Measurements from ENCODE around the gene WWC1.
"Not testable (repeated sequence)": the region's sequence is repeated elsewhere in the genome, so short reads cannot be mapped to it uniquely, and the experiment has no call there.

The WWC1 gene

DNA sequence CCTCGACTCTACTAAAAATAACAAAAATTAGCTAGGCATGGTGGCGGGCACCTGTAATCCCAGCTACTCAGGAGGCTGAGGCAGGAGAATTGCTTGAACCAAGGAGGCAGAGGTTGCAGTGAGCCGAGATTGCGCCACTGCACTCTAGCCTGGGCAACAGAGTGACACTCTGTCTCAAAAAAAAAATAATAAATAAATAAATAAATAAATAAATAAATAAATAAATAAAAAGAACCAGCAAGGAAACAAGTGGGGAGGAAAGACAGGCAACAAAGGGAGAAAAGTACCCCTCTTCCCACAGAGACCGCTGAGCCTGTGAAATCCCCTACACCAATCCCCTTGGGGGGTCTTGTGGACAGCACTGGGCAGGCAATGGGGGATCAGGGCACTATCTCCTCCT is 4.6 kb upstream of the WWC1 start:
- not testable (repeated sequence) for DNase-seq

- DNase-seq, result no peak
These were observed 4.1 kb upstream of the WWC1 start for GRCh38 chr5:168287362-168287761.

DNA sequence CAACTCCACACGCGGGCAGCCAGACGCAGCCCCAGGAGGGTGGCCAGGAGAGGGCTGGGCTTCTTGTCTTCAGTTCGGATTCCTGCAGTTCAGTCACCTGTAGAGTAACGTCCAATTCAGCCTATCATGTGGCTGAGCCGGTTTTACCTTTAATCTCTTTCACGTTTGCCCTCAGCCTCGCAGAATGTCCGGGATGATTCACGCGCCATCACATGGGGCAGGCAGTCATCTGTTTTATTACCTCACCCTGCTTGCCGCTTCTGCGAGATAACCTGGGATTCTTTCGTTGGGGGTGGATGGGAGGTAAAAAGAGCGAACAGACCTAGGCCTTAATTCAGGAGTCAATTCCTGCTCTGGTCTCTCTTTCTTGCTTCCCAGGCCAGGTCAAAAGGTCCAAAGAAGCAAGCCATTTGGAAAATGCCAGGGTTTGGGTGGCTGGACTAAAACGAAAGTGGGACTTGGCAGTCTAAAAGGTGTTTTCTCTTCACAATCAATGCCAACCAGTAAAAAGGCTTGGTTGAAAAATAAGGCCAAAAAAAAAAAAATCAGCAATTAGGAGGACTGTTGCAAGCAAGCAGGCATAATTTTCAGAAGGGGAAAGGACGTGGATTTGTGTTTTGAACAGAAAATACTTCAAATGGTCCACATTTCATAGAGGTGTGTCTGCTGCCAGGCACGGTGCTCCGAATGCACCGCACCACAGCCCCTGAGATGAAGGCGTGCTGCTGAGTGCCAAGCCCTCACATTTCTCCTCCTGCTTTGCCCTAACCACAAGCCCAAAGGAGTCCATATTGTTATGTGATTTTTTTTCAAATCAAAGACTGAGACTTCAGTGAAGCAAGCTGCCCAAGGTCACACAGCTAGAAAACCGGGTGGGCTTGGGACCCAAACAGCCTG is 2.8 kb upstream of the WWC1 start:
- DNase-seq, result no peak

DNA sequence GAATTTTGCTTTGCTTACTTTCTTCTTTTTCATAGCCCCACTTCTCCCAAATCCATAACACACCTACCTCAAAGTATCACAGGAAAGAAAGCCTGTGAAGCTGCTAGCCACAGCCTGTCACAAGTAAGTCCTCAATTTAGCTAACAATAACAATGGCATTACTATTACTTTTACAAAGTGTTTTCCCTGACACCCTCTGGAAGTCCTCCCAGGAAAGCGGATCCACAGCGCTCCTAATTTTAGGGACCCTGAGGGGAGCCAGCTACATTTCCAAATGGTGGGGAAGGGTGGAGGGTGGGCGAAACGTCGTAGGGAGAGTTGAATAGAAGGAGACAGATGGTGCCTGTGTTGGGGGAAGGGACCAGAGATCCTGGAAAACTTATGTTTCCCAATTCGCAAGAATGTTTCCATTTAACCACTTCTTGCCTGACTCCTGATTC is 523 bp upstream of the WWC1 start:
- no peak for DNase-seq

DNA sequence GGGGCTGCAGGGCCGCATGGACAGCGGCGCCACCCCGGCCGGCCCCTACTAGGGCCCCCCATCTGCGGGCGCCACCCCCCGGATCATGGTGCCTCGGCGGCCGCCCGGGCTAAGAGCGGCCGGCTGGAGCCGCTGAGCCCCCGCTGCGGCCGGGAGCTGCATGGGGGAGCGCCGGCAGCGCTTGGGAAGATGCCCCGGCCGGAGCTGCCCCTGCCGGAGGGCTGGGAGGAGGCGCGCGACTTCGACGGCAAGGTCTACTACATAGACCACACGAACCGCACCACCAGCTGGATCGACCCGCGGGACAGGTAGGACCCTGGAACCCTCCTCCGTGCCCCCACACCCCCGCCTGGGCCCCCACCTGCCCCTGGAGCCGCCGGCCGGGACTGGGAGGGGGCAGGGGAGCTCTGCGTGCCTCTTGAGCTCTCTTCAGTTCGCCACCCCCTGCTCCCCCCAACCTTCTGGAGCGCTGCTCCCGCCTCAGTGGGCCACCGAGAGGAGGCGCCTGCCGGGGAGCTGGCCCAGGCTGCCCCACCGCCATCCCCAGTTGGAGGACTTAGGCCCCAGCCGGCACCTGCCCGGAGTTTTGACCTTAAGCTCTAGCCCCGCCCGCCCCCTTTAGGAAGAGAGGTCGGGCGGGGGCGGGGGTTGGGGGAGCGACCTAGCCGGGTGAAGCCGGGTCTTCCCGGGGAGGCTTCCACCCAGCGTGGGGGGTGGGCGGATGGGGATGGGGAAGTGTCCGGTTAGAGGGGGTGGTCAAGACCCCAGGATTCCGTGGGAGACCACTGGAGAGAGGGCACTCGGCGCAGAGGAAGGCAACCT is 730 bp downstream of the WWC1 start:
- no peak for DNase-seq

DNA sequence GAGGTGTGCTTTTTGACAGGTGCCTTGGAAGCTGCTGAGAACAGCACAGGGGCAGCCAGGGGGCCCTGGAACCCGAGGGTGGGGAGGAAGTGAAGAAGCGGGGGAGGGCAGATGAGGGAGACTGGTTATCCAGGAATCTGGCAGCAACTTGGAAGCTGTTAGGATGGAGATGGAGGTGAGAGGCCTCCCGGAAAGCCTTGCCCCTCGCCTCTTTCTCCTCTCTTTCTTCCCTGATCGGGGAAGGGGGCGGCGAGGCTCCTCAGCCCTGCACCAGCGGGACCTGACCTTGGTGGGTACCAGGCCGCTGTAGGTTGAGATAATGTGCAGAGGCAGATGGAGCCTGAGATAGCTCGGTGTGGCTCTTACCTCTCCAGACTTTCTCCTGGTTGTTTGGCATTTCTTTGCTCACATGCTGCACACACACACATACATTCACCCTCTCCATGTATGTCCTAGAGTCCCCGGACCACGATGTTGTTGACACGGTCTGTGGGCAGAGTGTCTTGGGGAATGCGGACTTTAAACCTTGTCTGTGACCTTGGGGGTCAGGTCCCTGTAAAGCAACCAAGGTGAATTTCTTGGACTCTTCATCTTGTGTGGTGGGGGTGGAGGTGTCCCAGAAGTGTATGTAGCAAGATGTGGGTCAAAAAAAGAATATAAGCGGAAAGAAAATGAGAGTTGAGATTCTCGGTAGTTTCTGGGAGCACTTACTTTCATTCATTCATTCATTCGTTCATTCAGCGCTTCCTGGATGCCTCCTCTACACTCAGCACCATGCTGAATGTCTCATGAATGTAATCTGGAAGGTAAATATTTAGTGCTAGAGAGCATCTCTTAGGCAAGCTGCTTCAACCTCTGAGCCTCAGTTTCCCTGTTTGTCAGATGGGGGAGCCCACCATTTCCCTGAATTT is 1.6 kb downstream of the WWC1 start:
- no peak for DNase-seq

DNA sequence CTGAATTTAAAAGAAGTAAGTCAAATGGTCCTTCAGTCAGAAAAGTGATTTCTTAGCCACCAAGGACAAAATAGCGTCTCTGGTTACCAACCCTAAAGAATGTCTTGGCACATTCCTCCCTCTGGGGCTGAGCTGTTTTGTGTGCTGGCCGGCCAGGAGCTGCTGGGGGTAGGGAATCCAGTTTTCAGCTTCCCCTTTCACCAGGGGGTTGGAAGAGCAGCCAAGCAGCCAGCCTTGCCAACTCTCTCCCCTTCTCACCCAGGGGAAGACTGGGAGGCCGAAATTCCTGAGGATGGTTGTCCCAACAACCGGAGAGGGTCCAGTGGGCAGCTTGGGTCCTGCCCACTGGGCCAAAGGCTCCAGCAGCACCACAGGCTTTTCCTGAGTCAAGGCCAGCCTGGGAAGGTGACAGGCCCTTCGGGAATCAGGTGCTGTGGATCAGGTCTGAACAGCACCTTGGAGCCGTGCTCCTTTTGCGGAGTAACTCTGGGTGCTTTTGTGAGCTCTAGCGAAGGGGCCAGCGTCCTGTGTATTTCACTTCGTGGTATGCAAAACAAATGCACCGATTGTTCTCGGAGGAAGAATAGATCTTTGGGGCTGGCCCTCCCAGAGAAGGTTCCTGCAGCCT is 4.2 kb downstream of the WWC1 start:
- no peak for DNase-seq

GRCh38 chr5:168296682-168297081 is 5.2 kb downstream of the WWC1 start:
- DNase-seq, result no peak

- DNase-seq, result no peak
These were observed 7.5 kb downstream of the WWC1 start for GRCh38 chr5:168298949-168299348.

GRCh38 chr5:168299372-168299771 is 7.9 kb downstream of the WWC1 start:
- DNase-seq, result no peak

GRCh38 chr5:168300326-168301182 is 9.1 kb downstream of the WWC1 start:
- no peak for DNase-seq

- DNase-seq, result no peak
These were observed 10.3 kb downstream of the WWC1 start for GRCh38 chr5:168301593-168302390.

- no peak for DNase-seq
These were observed 11.3 kb downstream of the WWC1 start for GRCh38 chr5:168302785-168303184.

GRCh38 chr5:168303393-168304025 is 12.1 kb downstream of the WWC1 start:
- no peak for DNase-seq

DNA sequence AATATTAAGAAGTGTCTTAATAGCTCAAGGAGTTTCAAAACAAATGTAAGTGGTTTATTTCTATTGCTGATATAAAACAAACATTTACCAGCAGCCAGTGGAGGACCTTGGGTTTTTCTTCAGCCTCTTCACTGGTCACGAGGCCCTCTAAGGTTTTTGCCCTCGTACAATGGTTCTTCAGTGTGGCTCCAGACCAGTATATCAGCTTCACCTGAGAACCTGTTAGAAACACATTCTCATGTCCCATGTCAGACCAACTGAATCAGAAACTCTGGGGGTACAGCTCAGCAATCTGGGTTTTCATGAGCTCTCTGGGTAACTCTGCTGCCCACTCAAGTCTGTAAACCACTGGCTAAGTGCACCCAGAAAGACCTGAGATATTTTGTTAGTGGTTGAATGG is 12.9 kb downstream of the WWC1 start:
- DNase-seq, result no peak

GRCh38 chr5:168305281-168305680 is 13.8 kb downstream of the WWC1 start:
- no peak for DNase-seq

GRCh38 chr5:168307022-168307421 is 15.6 kb downstream of the WWC1 start:
- no peak for DNase-seq

- DNase-seq, result no peak
These were observed 16.6 kb downstream of the WWC1 start for GRCh38 chr5:168307925-168308584.

DNA sequence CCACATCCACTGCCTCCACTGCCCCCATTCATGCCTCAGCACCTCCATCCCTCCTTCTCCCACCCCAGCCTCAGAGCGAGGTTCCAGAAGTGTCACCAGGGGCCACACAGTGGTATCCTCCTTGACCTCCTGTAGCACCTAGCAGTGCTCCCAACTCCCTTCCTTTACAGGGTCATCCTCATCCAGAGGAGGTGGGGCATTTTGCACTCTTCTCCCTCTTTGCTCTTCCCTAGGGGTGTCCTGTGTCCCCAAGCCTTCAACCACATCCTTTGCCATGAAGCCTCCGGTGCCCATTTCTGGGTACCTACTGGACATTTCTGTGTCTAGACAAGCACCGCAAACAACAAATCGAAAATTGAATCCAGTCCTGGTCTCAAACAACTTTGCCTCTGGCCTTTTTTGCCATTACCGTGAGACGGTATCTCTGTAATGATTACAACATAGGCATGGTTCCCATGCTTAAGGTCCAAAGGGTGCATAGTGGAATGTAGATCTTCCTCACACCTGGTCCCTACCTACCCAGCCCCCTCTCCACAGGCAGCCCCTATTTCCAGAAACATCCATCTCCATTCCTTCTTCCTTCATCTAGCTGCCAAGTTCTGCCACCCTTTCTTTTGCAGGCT is 17.6 kb downstream of the WWC1 start:
- no peak for DNase-seq
